NB4 (cell line): ENCODE results near the gene ME3.

Source experiments
- DNase-seq: peaks from one replicate; pipeline ENCODE4 v3.0.0; 2010; ENCODE audit warnings: low read depth
- H3K4me3 ChIP-seq: one replicate; pipeline ENCODE4 v1.5.1; 2011; ENCODE audit warnings: mild to moderate bottlenecking, low read depth, low read length, moderate library complexity
- MAX ChIP-seq: IDR thresholded peaks from 2 replicates; pipeline ENCODE4 v1.6.1; 2011; ENCODE audit warnings: low read depth, low read length
- MYC ChIP-seq: IDR thresholded peaks from 2 replicates; pipeline ENCODE4 v1.6.1; 2011; ENCODE audit warnings: low read depth, low read length
- POLR2A ChIP-seq: IDR thresholded peaks from 2 replicates; pipeline ENCODE4 v1.6.1; 2011; ENCODE audit warnings: mild to moderate bottlenecking; ENCODE audit not compliant: insufficient read length; ENCODE audit errors: extremely low read depth
- TF ChIP-seq, protein P1 (sequence below): IDR thresholded peaks from one replicate; pipeline ENCODE4 v1.5.1; 2012; ENCODE audit warnings: low read depth, low read length

ME3 gene

GRCh38 chr11:86577644-86578636, 94.5 kb downstream of the ME3 start:
- TF ChIP-seq MAX (no peak), MYC (no peak)
- no peak overlapping the region for H3K4me3 ChIP-seq
- DNase-seq = no peak

DNA sequence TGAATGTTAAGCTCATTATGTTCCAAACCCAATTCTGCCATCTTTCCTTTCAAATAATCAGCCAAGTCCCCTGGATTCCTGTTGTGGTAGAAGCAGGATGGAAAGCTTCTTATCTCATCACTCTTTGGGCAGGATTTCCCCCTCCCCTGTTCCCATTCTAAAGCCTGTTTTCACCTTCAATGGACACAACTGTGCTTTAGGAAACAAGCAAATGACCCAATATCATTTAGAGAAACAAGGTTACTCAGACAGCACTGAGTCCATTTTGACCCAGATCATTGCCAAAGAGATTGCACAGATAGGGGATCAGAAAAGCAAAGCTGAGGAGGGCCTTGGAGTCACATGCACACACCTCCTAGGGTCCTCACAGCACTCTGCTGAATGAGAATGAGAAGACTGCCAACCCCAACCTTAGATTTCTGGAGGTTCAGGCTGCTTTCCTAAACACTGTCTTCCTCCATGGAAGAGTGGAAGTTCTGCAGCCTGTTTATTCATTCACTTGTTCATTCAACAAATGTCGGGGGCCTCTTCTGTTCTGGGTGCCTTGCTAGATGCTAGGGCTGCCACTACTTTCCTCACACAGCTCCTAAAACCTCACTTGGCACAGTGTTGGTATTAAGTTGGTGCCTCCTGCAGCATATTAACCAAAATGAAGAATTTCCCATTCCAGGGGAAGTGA, 95.3 kb downstream of the ME3 start:
- no peak overlapping the region for H3K4me3 ChIP-seq
- no peak for DNase-seq
- TF ChIP-seq MYC = no peak
- TF ChIP-seq, protein P1, sequence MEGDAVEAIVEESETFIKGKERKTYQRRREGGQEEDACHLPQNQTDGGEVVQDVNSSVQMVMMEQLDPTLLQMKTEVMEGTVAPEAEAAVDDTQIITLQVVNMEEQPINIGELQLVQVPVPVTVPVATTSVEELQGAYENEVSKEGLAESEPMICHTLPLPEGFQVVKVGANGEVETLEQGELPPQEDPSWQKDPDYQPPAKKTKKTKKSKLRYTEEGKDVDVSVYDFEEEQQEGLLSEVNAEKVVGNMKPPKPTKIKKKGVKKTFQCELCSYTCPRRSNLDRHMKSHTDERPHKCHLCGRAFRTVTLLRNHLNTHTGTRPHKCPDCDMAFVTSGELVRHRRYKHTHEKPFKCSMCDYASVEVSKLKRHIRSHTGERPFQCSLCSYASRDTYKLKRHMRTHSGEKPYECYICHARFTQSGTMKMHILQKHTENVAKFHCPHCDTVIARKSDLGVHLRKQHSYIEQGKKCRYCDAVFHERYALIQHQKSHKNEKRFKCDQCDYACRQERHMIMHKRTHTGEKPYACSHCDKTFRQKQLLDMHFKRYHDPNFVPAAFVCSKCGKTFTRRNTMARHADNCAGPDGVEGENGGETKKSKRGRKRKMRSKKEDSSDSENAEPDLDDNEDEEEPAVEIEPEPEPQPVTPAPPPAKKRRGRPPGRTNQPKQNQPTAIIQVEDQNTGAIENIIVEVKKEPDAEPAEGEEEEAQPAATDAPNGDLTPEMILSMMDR = no peak
- no peak for TF ChIP-seq POLR2A
- no peak for TF ChIP-seq MAX

- no peak for TF ChIP-seq MYC
- TF ChIP-seq, protein P1 = no peak
- no peak for TF ChIP-seq POLR2A
- TF ChIP-seq MAX = no peak
- DNase-seq = no peak
- H3K4me3 ChIP-seq = no peak overlapping the region
Measured at GRCh38 chr11:86575927-86576326, 96.5 kb downstream of the ME3 start.

GRCh38 chr11:86575208-86575855, 97.1 kb downstream of the ME3 start:
- TF ChIP-seq POLR2A = no peak
- TF ChIP-seq MYC = no peak
- TF ChIP-seq, protein P1 = no peak
- no peak for TF ChIP-seq MAX
- no peak for DNase-seq
- no peak overlapping the region for H3K4me3 ChIP-seq

DNA sequence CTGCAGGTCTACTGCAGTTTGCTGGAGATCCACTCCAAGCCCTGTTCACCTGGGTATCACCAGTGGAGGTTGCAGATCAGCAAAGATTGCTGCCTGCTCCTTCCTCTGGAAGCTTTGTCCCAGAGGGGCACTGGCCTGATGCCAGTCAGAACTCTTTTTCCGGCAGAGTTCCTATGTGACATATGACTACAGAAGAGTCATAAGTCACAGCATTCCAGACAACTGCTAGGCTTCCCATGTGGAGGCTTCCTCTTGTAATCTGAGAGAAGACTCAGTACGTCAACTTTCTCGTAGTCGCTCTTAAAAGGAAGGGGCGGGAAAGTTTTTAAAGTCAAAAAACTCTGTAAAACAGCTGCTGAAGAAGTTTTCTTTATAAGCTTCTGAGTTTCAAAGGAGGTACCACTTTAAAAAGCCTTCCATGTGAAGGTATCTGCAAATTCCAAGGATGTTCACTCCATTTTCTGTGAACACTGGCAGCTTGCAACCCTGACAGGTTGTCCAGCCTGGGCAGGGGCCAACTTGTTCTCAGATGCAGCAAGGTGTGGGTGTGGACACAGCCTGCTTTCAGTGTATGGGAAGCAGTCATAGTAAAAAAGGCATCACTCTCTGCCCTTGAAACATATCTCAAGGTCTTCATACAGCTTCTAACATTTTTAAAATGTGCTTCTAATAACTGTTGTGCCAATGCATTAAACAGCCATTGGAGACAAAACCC, 97.8 kb downstream of the ME3 start:
- TF ChIP-seq, protein P1 = no peak
- TF ChIP-seq POLR2A (no peak), MYC (no peak), MAX (no peak)
- DNase-seq = no peak
- no peak overlapping the region for H3K4me3 ChIP-seq
